ENCODE measurements around the gene TLX2.
"Not testable (repeated sequence)": the region's sequence is repeated elsewhere in the genome, so short reads cannot be mapped to it uniquely, and the experiment has no call there.

The TLX2 gene

DNA sequence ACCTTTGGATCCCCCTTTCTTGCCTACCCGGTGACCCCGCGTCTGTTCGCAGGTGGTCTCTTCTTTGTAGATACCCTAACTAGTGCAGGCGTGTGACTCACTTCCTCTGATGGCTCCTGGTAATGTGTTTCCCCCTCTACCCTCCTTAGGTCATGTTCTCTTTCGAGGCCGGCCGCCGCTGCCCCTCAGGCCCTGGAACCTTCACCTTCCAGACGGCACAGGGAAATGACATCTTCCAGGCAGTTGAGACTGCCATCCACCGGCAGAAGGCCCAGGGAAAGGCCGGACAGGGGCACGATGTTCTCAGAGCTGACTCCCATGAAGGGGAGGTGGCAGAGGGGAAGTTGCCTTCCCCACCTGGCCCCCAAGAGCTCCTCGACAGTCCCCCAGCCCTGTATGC is 41.9 kb downstream of the TLX2 start:
- Histone ChIP-seq H3K27me3 (ENCODE audit: control insufficient read depth in 1 of 2, insufficient read depth in 2 of 2, low read length in 2 of 2) (no peaks in the 10 kb centered on the region), H3K9me3 (ENCODE audit: low read length) (no peaks in the 10 kb centered on the region), H3K27ac (ENCODE audit: low read depth, low read length) (no peak overlapping the region), H3K4me1 (ENCODE audit: insufficient read depth, low read length) (no peaks in the 10 kb centered on the region), H3K9ac (ENCODE audit: low read length) (no peak overlapping the region), H3K36me3 (ENCODE audit: insufficient read depth, low read length) (peaks cover 8% of the 10 kb centered on the region), H3K4me3 (ENCODE audit: low read depth in 1 of 2, low read length in 2 of 2) (no peak overlapping the region)

GRCh38 chr2:74556831-74557370 is 42.7 kb downstream of the TLX2 start:
- Histone ChIP-seq H3K36me3 (ENCODE audit: insufficient read depth, low read length) (peaks cover 8% of the 10 kb centered on the region), H3K4me1 (ENCODE audit: insufficient read depth, low read length) (no peaks in the 10 kb centered on the region), H3K4me3 (ENCODE audit: low read depth in 1 of 2, low read length in 2 of 2) (no peak overlapping the region), H3K9me3 (ENCODE audit: low read length) (no peaks in the 10 kb centered on the region), H3K9ac (ENCODE audit: low read length) (no peak overlapping the region), H3K27ac (ENCODE audit: low read depth, low read length) (no peak overlapping the region), H3K27me3 (ENCODE audit: control insufficient read depth in 1 of 2, insufficient read depth in 2 of 2, low read length in 2 of 2) (no peaks in the 10 kb centered on the region)

- H3K36me3 ChIP-seq (ENCODE audit: insufficient read depth, low read length) = peaks cover 8% of the 10 kb centered on the region
- H3K4me3 ChIP-seq (ENCODE audit: low read depth in 1 of 2, low read length in 2 of 2) = no peak overlapping the region
- H3K27ac ChIP-seq (ENCODE audit: low read depth, low read length) = no peak overlapping the region
- H3K9ac ChIP-seq (ENCODE audit: low read length) = no peak overlapping the region
- H3K27me3 ChIP-seq (ENCODE audit: control insufficient read depth in 1 of 2, insufficient read depth in 2 of 2, low read length in 2 of 2) = no peaks in the 10 kb centered on the region
- H3K9me3 ChIP-seq (ENCODE audit: low read length) = no peaks in the 10 kb centered on the region
- H3K4me1 ChIP-seq (ENCODE audit: insufficient read depth, low read length) = no peaks in the 10 kb centered on the region
Measured at GRCh38 chr2:74558284-74559230, 44.3 kb downstream of the TLX2 start.

GRCh38 chr2:74559912-74560311 is 45.7 kb downstream of the TLX2 start:
- Histone ChIP-seq H3K4me1 (ENCODE audit: insufficient read depth, low read length) (no peaks in the 10 kb centered on the region), H3K36me3 (ENCODE audit: insufficient read depth, low read length) (peaks cover 8% of the 10 kb centered on the region), H3K27ac (ENCODE audit: low read depth, low read length) (no peak overlapping the region)

GRCh38 chr2:74560591-74560990 is 46.3 kb downstream of the TLX2 start:
- Histone ChIP-seq H3K9me3 (ENCODE audit: low read length) (no peaks in the 10 kb centered on the region), H3K27me3 (ENCODE audit: control insufficient read depth in 1 of 2, insufficient read depth in 2 of 2, low read length in 2 of 2) (no peaks in the 10 kb centered on the region)

More at GRCh38 chr2:74559912-74560311, 45.7 kb downstream of the TLX2 start:
- Histone ChIP-seq H3K27me3 (ENCODE audit: control insufficient read depth in 1 of 2, insufficient read depth in 2 of 2, low read length in 2 of 2) (no peaks in the 10 kb centered on the region), H3K9me3 (ENCODE audit: low read length) (no peaks in the 10 kb centered on the region), H3K4me3 (ENCODE audit: low read depth in 1 of 2, low read length in 2 of 2) (no peak overlapping the region), H3K9ac (ENCODE audit: low read length) (no peak overlapping the region)

DNA sequence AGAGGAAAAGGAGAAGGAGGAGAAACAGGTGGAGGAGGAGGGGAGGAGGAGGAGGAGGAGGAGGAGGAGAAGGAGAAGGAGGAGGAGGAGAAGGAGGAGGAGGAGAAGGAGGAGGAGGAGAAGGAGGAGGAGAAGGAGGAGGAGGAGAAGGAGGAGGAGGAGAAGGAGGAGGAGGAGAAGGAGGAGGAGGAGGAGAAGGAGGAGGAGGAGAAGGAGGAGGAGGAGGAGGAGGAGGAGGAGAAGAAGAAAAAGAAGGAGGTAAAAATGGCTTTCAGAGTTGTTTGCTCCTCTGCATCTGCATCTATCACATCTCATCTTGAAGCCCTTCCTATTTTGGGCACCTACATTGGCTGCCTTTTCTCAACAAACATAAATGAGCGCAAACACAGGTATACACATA is 46.8 kb downstream of the TLX2 start:
- not testable (repeated sequence) for H3K27ac ChIP-seq (ENCODE audit: low read depth, low read length); H3K9me3 ChIP-seq (ENCODE audit: low read length); H3K36me3 ChIP-seq (ENCODE audit: insufficient read depth, low read length); H3K4me3 ChIP-seq (ENCODE audit: low read depth in 1 of 2, low read length in 2 of 2); H3K9ac ChIP-seq (ENCODE audit: low read length); H3K4me1 ChIP-seq (ENCODE audit: insufficient read depth, low read length); H3K27me3 ChIP-seq (ENCODE audit: control insufficient read depth in 1 of 2, insufficient read depth in 2 of 2, low read length in 2 of 2)

More at GRCh38 chr2:74560591-74560990, 46.3 kb downstream of the TLX2 start:
- H3K27ac ChIP-seq (ENCODE audit: low read depth, low read length) = no peak overlapping the region
- no peaks in the 10 kb centered on the region for H3K4me1 ChIP-seq (ENCODE audit: insufficient read depth, low read length)
- H3K36me3 ChIP-seq (ENCODE audit: insufficient read depth, low read length) = peaks cover 8% of the 10 kb centered on the region
- H3K4me3 ChIP-seq (ENCODE audit: low read depth in 1 of 2, low read length in 2 of 2) = no peak overlapping the region
- H3K9ac ChIP-seq (ENCODE audit: low read length) = no peak overlapping the region

GRCh38 chr2:74562126-74562775 is 48.0 kb downstream of the TLX2 start:
- no peaks in the 10 kb centered on the region for H3K27me3 ChIP-seq (ENCODE audit: control insufficient read depth in 1 of 2, insufficient read depth in 2 of 2, low read length in 2 of 2)
- no peak overlapping the region for H3K9ac ChIP-seq (ENCODE audit: low read length)
- H3K36me3 ChIP-seq (ENCODE audit: insufficient read depth, low read length) = no peaks in the 10 kb centered on the region
- no peak overlapping the region for H3K4me3 ChIP-seq (ENCODE audit: low read depth in 1 of 2, low read length in 2 of 2)
- no peak overlapping the region for H3K27ac ChIP-seq (ENCODE audit: low read depth, low read length)
- no peaks in the 10 kb centered on the region for H3K9me3 ChIP-seq (ENCODE audit: low read length)
- H3K4me1 ChIP-seq (ENCODE audit: insufficient read depth, low read length) = no peaks in the 10 kb centered on the region

- Histone ChIP-seq H3K9ac (ENCODE audit: low read length) (no peak overlapping the region), H3K36me3 (ENCODE audit: insufficient read depth, low read length) (no peaks in the 10 kb centered on the region), H3K27me3 (ENCODE audit: control insufficient read depth in 1 of 2, insufficient read depth in 2 of 2, low read length in 2 of 2) (no peaks in the 10 kb centered on the region), H3K4me1 (ENCODE audit: insufficient read depth, low read length) (no peaks in the 10 kb centered on the region), H3K27ac (ENCODE audit: low read depth, low read length) (no peak overlapping the region), H3K9me3 (ENCODE audit: low read length) (no peaks in the 10 kb centered on the region), H3K4me3 (ENCODE audit: low read depth in 1 of 2, low read length in 2 of 2) (no peak overlapping the region)
Measured at GRCh38 chr2:74564222-74564621, 50.0 kb downstream of the TLX2 start.

DNA sequence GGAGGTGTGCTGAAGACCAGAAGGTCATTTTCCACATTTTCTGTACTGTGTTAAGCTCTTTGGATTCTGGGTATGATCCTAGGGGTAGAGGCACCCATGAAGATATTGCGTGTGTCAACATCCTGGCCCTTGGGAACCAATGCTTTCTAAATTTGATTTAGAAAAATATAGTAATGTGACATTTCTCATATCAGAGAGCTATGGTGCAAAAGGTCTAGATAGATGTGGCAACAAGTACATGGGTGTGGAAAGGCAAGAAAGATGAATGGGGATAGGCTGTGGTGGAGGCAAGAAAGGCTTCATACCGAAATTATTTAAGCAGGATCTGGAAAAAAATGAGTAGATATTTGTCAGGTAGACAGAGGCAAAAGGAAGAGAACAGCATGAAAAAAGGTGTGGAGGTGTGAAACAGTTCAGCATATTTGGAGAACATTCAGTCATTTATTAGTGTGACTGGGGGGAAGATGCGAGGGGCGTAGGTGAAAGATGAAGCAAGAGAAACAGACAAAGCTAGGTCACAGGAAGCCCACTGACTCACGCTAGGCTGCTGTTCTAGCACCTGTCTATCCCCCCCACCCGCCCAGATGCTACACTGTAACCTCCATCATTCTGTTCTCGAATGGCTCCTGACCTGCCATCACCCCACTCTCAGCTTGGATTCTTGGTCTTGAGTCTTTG is 52.0 kb downstream of the TLX2 start:
- Histone ChIP-seq H3K27me3 (ENCODE audit: control insufficient read depth in 1 of 2, insufficient read depth in 2 of 2, low read length in 2 of 2) (no peaks in the 10 kb centered on the region), H3K27ac (ENCODE audit: low read depth, low read length) (no peak overlapping the region), H3K9me3 (ENCODE audit: low read length) (no peaks in the 10 kb centered on the region), H3K36me3 (ENCODE audit: insufficient read depth, low read length) (no peaks in the 10 kb centered on the region), H3K9ac (ENCODE audit: low read length) (no peak overlapping the region), H3K4me1 (ENCODE audit: insufficient read depth, low read length) (no peaks in the 10 kb centered on the region), H3K4me3 (ENCODE audit: low read depth in 1 of 2, low read length in 2 of 2) (no peak overlapping the region)

DNA sequence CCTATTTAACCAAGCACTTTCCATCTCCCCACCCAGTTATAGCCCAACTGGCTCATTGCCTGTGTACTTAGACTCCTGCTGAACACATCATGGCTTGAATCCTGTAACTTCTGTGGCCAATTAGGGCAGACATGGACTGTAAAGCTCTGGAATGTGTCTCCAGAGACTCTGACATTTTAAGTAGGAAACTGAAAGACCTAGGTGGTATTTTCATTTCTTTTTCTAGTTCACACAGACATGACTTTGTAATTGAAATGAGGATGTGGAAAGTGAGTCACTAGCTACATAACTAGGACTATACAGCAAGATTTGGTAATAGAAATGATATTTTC is 52.5 kb downstream of the TLX2 start:
- Histone ChIP-seq H3K9ac (ENCODE audit: low read length) (no peak overlapping the region), H3K9me3 (ENCODE audit: low read length) (no peaks in the 10 kb centered on the region), H3K27ac (ENCODE audit: low read depth, low read length) (no peak overlapping the region), H3K27me3 (ENCODE audit: control insufficient read depth in 1 of 2, insufficient read depth in 2 of 2, low read length in 2 of 2) (no peaks in the 10 kb centered on the region), H3K4me1 (ENCODE audit: insufficient read depth, low read length) (no peaks in the 10 kb centered on the region), H3K4me3 (ENCODE audit: low read depth in 1 of 2, low read length in 2 of 2) (no peak overlapping the region), H3K36me3 (ENCODE audit: insufficient read depth, low read length) (no peaks in the 10 kb centered on the region)

Measured in muscle layer of colon (tissue), 2 donors.